ENCODE measurements around the gene TYRO3. TPM values are rescaled to one million over a fixed set of nuclear protein-coding genes. Genes with fewer than 3 reads are reported as not detected.
A peak's percentile ranks its signal among the peaks of the same experiment; 100 is the strongest.

TYRO3 gene
- total RNA-seq, 1 donor from 2014 or later, result 17.3 TPM

DNA sequence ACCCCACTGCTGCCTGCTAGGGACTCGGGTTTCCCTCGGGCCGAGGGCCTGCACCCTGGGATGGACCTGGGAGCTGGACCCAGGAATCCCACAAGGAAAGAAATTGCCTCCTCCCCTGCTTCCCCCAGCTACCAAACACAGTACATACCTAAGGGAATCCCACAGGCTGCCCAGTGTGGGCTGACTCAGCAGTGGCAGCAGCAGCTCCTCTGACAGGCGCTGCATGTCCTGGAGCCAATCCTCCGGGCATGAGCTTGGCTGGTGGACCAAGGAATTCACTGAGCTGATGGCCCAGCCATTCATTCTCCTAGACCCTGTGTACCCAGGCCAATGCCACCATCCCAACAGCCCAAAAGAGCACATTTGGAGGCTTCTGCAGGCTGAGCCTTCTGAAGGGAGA lies 35.9 kb upstream of the TYRO3 start:
- H3K27ac ChIP-seq, result no peak overlapping the region
- peaks cover 43% of the 10 kb centered on the region for H3K36me3 ChIP-seq
- TF ChIP-seq, protein P1, sequence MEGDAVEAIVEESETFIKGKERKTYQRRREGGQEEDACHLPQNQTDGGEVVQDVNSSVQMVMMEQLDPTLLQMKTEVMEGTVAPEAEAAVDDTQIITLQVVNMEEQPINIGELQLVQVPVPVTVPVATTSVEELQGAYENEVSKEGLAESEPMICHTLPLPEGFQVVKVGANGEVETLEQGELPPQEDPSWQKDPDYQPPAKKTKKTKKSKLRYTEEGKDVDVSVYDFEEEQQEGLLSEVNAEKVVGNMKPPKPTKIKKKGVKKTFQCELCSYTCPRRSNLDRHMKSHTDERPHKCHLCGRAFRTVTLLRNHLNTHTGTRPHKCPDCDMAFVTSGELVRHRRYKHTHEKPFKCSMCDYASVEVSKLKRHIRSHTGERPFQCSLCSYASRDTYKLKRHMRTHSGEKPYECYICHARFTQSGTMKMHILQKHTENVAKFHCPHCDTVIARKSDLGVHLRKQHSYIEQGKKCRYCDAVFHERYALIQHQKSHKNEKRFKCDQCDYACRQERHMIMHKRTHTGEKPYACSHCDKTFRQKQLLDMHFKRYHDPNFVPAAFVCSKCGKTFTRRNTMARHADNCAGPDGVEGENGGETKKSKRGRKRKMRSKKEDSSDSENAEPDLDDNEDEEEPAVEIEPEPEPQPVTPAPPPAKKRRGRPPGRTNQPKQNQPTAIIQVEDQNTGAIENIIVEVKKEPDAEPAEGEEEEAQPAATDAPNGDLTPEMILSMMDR (IDR thresholded peaks at IDR 0.05), result no peak
- ATAC-seq (no peak), DNase-seq (no peak)
- H3K4me1 ChIP-seq, result no peaks in the 10 kb centered on the region
- no peak overlapping the region for H3K4me3 ChIP-seq
- intact Hi-C loops (cut with DNase I), result no loop called here
- H3K9me3 ChIP-seq, result no peaks in the 10 kb centered on the region
- H3K27me3 ChIP-seq (ENCODE audit: low read depth), result no peaks in the 10 kb centered on the region

DNA sequence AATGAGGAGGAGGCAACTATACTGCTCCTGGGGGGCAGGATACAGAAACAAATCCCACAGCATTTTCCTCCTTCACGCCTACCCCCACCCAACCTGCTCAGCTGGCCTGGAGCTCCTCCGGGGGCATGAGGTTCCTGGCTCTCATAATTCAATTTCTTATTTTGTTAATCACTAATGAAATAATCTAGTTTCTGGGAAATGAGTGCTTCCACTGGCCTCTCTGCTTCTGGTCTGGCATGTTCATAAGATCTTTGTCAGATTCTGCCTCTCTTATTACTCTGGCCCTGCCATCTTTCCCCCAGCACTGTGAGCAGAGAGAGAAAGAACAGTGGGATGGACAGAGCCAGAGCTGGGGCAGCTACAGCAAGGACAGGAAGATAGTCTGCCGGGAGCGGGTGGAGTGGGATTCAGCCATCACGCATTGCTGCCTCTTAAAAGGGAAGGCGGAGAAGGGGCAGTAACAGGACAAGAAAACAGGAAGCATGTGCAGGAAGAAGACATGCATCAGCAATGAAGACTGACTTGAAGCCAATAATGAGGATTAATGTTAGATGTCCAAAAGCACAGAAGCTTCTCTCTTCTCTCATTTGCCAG lies 28.6 kb upstream of the TYRO3 start:
- H3K27me3 ChIP-seq (ENCODE audit: low read depth), result no peaks in the 10 kb centered on the region
- H3K9me3 ChIP-seq, result no peaks in the 10 kb centered on the region
- peak overlapping the region; percentile 13 for H3K27ac ChIP-seq
- peaks cover 96% of the 10 kb centered on the region for H3K36me3 ChIP-seq
- intact Hi-C loops (cut with DNase I), result no loop called here
- TF ChIP-seq, protein P1 (IDR thresholded peaks at IDR 0.05), result no peak
- no peaks in the 10 kb centered on the region for H3K4me1 ChIP-seq
- H3K4me3 ChIP-seq, result no peak overlapping the region
- DNase-seq (no peak), ATAC-seq (no peak)

DNA sequence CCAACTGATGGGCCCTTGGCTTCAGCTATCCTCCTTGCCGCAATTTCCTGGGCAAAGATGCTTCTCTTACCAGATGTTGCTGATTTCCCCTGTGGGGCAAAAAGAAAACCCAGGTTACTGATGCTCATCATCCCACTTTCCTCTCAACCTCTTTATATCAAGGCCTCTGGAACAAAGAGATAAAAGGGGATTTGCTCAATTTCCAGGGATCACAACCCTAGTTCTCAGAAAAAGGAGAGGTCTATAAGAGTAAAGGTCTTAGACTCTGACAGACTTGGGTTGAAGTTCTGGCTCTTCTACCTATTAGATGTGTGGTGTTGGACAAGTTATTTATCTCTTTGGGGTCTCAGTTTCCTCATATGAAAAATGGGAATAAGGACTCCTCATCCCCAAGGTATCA lies 23.5 kb upstream of the TYRO3 start:
- Histone ChIP-seq H3K27me3 (ENCODE audit: low read depth) (no peaks in the 10 kb centered on the region), H3K4me1 (no peaks in the 10 kb centered on the region), H3K27ac (no peak overlapping the region), H3K9me3 (no peaks in the 10 kb centered on the region), H3K36me3 (peaks cover 65% of the 10 kb centered on the region), H3K4me3 (no peak overlapping the region)
- intact Hi-C loops (cut with DNase I), result no loop called here
- TF ChIP-seq, protein P1 (IDR thresholded peaks at IDR 0.05), result no peak
- no peak for DNase-seq
- no peak for ATAC-seq

DNA sequence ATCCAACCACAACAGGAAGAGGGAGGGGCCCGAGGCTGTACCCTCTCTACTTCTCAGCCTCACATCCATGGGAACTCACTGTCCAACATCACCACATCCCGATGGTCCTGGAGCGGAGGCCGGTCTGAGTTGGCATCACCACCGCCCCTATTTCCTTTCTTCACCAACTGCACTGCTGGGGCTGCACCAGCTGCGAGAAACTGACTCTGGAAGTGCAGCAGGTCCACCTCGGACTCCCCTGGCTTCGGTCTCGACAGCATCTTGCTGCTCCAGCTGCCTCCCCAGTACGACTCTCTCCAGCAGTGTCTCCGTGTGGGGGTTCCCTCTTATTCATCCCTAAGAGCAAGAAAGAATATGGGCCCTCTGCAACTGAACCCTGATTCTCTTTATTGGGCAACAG lies 22.1 kb upstream of the TYRO3 start:
- Histone ChIP-seq H3K27ac (no peak overlapping the region), H3K4me1 (no peaks in the 10 kb centered on the region), H3K4me3 (no peak overlapping the region), H3K9me3 (no peaks in the 10 kb centered on the region), H3K36me3 (peaks cover 53% of the 10 kb centered on the region), H3K27me3 (ENCODE audit: low read depth) (no peaks in the 10 kb centered on the region)
- intact Hi-C loops (cut with DNase I), result no loop called here
- TF ChIP-seq, protein P1 (IDR thresholded peaks at IDR 0.05), result no peak
- no peak for ATAC-seq
- DNase-seq, result no peak

DNA sequence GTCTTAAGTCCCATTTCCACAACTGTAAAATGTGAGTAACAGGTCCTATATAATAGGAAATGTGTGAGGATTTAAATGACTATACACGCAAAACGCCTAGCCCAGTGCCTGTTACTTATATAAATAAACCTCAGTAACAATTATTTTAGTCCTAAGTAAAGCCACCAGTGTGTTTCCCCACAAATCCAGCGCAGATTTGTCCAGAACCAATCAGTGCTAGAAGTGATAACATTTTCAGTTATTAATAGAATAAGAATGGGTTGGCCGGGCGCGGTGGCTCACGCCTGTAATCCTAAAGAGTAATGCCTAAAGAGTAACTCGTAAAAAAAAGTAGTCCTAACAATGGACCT lies 15.5 kb upstream of the TYRO3 start:
- ATAC-seq (no peak), DNase-seq (no peak)
- Histone ChIP-seq H3K27ac (peak overlapping the region; percentile 81), H3K4me1 (peaks cover 12% of the 10 kb centered on the region), H3K27me3 (ENCODE audit: low read depth) (no peaks in the 10 kb centered on the region), H3K4me3 (peak overlapping the region; percentile 87), H3K36me3 (no peaks in the 10 kb centered on the region), H3K9me3 (no peaks in the 10 kb centered on the region)
- intact Hi-C loops (cut with DNase I), result no loop called here
- TF ChIP-seq, protein P1 (IDR thresholded peaks at IDR 0.05), result no peak

DNA sequence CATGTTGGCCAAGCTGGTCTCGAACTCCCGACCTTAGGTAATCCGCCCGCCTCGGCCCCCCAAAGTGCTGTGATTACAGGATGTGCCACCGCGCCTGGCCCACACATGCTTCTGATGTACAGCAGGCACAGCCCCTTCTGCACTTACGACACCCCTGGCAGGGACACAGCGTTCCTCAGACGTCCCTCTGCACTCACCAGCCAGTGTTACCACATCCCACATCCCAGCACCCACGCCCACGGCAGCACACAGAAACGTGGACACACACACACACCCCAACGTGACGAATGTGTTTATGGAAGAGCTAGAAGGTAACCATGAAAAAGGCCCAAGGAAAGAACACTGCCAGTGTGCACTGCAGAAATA lies 14.4 kb upstream of the TYRO3 start:
- peak overlapping the region; percentile 81 for H3K27ac ChIP-seq
- TF ChIP-seq, protein P1 (IDR thresholded peaks at IDR 0.05), result no peak
- H3K9me3 ChIP-seq, result no peaks in the 10 kb centered on the region
- peak; percentile 73 to 86 for ATAC-seq
- H3K36me3 ChIP-seq, result no peaks in the 10 kb centered on the region
- peak overlapping the region; percentile 87 for H3K4me3 ChIP-seq
- no peaks in the 10 kb centered on the region for H3K27me3 ChIP-seq (ENCODE audit: low read depth)
- H3K4me1 ChIP-seq, result peaks cover 12% of the 10 kb centered on the region
- intact Hi-C loops (cut with DNase I), result no loop called here
- peak; percentile 89 for DNase-seq
